ENCODE results near the gene UBE2J2.

GRCh38 chr1:1245178-1245816, 28.4 kb downstream of the UBE2J2 start:
- no peak for TF ChIP-seq POLR2A (IDR thresholded peaks at IDR 0.05)
- TF ChIP-seq CTCF (IDR thresholded peaks at IDR 0.05), result no peak

Data from testis (tissue), 2 donors.